ENCODE data around the gene LIFR. TPM values are rescaled to one million over a fixed set of nuclear protein-coding genes. Genes with fewer than 3 reads are reported as not detected.

The LIFR gene
- total RNA-seq, 6 experiments from 2014 or later, result 4.7 to 7.1 (median 5.4) TPM

GRCh38 chr5:38555354-38556087 lies 925 bp downstream of the LIFR start:
- H3K9me3 Mint-ChIP-seq, result no peaks in the 10 kb centered on the region
- no peak for TF ChIP-seq CTCF (IDR thresholded peaks at IDR 0.05)
- H3K4me3 Mint-ChIP-seq, result peak overlapping the region; percentile 90
- peaks cover 31% of the 10 kb centered on the region for H3K4me1 Mint-ChIP-seq (ENCODE audit: low read depth)
- DNase-seq, result no peak
- H3K36me3 Mint-ChIP-seq (ENCODE audit: low read depth), result no peaks in the 10 kb centered on the region; the same call in 1 of the 2 replicates
- H3K27me3 Mint-ChIP-seq (ENCODE audit: insufficient read depth), result peaks cover 4% of the 10 kb centered on the region; the same call in 1 of the 2 replicates
- peak overlapping the region; percentile 48; the same call in 1 of the 2 replicates for H3K27ac Mint-ChIP-seq

GRCh38 chr5:38554861-38555260 lies 1.6 kb downstream of the LIFR start:
- Mint-ChIP-seq H3K27me3 (ENCODE audit: insufficient read depth) (peaks cover 4% of the 10 kb centered on the region; the same call in 1 of the 2 replicates), H3K9me3 (no peaks in the 10 kb centered on the region), H3K4me3 (no peak overlapping the region), H3K27ac (no peak overlapping the region), H3K36me3 (ENCODE audit: low read depth) (no peaks in the 10 kb centered on the region; the same call in 1 of the 2 replicates), H3K4me1 (ENCODE audit: low read depth) (peaks cover 38% of the 10 kb centered on the region)
- no peak for TF ChIP-seq CTCF (IDR thresholded peaks at IDR 0.05)
- no peak for DNase-seq

- Mint-ChIP-seq H3K4me1 (ENCODE audit: low read depth) (peaks cover 42% of the 10 kb centered on the region), H3K36me3 (ENCODE audit: low read depth) (no peaks in the 10 kb centered on the region; the same call in 1 of the 2 replicates), H3K27me3 (ENCODE audit: insufficient read depth) (peaks cover 4% of the 10 kb centered on the region; the same call in 1 of the 2 replicates), H3K27ac (no peak overlapping the region), H3K9me3 (no peaks in the 10 kb centered on the region), H3K4me3 (no peak overlapping the region)
- DNase-seq, result no peak
- TF ChIP-seq CTCF (IDR thresholded peaks at IDR 0.05), result no peak
Measured at GRCh38 chr5:38554403-38554802, 2.0 kb downstream of the LIFR start.

GRCh38 chr5:38553001-38553521 lies 3.4 kb downstream of the LIFR start:
- H3K36me3 Mint-ChIP-seq (ENCODE audit: low read depth), result no peaks in the 10 kb centered on the region; the same call in 1 of the 2 replicates
- H3K27ac Mint-ChIP-seq, result no peak overlapping the region
- no peak for DNase-seq
- TF ChIP-seq CTCF (IDR thresholded peaks at IDR 0.05), result no peak
- no peak overlapping the region for H3K4me3 Mint-ChIP-seq
- H3K27me3 Mint-ChIP-seq (ENCODE audit: insufficient read depth), result no peaks in the 10 kb centered on the region
- no peaks in the 10 kb centered on the region for H3K9me3 Mint-ChIP-seq
- H3K4me1 Mint-ChIP-seq (ENCODE audit: low read depth), result peaks cover 56% of the 10 kb centered on the region

GRCh38 chr5:38551030-38552017 lies 5.1 kb downstream of the LIFR start:
- peak; percentile 83 for TF ChIP-seq CTCF (IDR thresholded peaks at IDR 0.05)
- H3K4me3 Mint-ChIP-seq, result no peak overlapping the region
- H3K27ac Mint-ChIP-seq, result no peak overlapping the region
- DNase-seq, result peak; percentile 40
- H3K4me1 Mint-ChIP-seq (ENCODE audit: low read depth), result peaks cover 53% of the 10 kb centered on the region
- no peaks in the 10 kb centered on the region; the same call in 1 of the 2 replicates for H3K36me3 Mint-ChIP-seq (ENCODE audit: low read depth)
- H3K9me3 Mint-ChIP-seq, result no peaks in the 10 kb centered on the region
- no peaks in the 10 kb centered on the region for H3K27me3 Mint-ChIP-seq (ENCODE audit: insufficient read depth)
